ENCODE measurements around the gene ST3GAL5.

ST3GAL5 gene

DNA sequence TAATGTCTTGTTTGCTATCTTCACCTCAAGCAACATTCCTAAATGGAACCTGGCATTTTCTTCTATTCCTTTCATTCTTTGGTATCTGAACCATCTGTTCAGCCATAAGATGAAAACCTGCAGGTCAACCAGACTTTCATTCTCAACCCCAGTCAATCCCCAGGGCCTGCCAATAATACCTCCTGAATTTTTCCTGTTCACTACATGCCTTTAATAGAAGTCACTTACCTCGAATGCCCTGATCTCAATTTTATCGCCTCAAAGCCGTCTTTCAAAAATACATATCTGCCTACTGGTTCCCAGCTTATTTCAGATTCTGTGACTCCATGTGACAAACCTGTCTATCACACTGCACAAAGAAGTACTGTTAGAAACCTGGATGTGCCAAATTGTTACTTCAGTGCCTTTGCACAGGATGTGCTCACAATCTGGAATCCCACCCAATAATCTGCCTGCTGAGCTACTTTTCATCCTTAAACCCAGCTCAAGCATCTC lies 22.6 kb downstream of the ST3GAL5 start:
- DNase-seq (ENCODE audit: low spot score) = no peak

DNA sequence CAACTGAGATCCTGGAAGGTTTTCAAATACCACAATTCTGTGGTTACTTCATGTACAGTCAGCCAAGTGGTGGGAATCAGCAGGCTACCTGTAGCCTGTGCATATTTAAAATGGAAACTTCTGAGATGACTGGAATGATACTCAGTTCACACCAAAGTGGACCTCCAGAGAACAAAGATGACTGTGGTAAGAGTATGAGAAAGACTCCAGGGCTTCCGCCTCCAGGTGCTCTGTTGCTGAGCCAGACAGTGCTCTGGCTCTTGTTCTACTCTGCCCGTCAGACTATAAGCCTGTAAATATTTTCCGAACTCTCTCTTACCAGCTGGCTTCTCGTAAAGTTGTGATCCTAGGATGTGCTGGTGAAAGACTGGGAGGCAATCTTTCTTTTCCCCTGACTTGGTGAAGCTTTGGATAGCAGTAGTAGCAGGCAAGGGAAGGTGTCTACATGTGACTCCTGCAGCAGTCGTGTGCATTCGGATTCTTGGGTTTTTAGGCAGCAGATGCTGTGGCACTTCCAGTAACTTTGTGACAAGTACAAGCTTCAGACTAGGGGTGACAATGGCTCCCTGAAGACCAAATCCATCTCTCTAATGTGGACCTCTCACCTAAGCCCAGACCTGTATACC lies 23.1 kb downstream of the ST3GAL5 start:
- no peak for DNase-seq (ENCODE audit: low spot score)

DNA sequence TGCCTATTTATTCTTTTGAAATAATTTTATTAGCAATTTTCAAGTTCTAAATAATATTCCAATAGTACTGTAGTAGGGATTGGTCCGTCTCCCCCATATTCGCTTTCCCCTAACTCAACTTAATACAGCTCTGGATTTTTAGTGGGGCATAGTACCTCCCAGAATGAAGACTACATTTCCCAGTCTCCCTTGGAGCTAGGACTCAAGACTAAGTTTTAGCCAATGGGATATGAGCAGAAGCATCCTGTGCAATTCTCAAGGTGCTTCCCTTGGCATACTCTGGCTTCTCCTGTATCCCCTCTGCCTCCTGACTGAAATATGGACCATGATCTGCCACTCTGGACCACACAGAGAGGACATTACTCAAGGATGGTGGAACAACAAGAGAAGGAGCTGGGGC lies 24.1 kb downstream of the ST3GAL5 start:
- DNase-seq (ENCODE audit: low spot score) = no peak

DNA sequence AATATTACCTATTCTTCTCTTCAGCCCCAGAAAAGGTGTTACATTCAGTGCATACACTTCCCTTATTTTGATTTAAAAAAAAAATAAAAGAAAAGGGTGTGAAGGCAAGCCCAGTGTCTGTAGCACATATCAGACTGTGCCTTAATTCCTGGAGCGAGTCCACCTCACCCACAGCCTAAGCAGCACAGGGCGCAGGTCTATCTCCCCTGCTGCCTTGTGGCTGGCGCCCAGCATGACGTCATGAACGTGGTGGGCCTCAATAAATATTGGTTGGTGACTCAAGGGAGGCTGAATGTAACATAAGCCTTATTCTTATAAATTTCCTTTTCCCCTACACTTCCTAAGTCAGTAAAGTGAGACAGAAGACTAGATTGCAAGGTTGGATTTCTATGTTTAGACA lies 26.4 kb downstream of the ST3GAL5 start:
- DNase-seq (ENCODE audit: low spot score) = no peak

DNA sequence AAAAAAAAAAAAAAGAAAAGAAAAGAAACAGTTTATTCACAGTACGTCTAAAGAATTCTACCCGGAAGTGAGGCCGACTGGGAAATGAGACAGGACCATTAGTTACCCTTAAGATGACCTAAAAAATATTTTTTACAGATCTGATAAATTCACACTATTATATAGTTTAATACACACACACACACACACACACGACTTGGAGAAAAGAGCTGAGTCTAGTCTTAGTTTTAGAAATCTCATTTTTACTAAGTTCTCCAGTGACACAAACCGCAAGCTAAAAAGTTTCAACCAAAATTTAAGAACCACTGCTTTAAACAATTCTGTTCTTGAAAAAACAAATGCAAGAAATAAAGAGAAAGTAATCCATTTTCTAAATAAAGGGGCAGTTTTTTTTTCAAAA lies 27.1 kb downstream of the ST3GAL5 start:
- DNase-seq (ENCODE audit: low spot score) = no peak

DNA sequence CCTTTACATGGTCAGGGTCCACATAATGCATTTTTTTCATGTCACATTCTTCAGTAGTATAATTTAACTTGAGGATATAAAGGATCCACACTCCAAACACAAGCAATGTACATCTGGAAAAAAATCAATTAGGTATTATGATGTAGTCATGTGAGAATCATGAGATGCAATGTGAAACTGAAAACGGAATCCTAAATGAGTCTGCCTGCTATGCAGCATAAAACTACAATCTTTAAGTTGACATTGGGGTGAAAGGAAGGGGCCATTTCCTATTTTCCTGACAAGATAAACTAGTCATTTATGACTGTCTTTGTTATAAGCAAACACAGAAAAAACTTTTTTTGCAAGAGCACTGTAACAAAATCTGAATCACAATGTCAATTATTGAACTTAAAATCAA lies 27.6 kb downstream of the ST3GAL5 start:
- no peak for DNase-seq (ENCODE audit: low spot score)

DNA sequence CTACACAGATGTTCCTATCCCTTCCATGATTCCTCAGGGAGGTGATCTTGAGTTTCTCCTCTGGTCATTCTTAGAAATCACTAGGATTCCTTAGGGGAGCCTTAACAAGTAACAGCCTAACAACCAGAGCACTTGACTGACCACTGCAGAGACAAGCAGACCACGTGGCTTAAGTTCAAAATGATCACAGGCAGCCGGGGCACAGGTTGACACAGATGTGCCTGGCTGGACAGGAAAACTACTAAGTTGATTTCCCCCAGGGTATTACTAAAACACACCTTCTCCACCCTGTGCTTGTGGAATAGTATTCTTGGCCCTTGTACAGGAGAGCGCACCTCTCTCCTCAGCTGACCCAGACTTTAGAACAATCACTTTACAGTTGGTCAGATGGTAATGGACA lies 29.9 kb downstream of the ST3GAL5 start:
- DNase-seq (ENCODE audit: low spot score) = no peak

DNA sequence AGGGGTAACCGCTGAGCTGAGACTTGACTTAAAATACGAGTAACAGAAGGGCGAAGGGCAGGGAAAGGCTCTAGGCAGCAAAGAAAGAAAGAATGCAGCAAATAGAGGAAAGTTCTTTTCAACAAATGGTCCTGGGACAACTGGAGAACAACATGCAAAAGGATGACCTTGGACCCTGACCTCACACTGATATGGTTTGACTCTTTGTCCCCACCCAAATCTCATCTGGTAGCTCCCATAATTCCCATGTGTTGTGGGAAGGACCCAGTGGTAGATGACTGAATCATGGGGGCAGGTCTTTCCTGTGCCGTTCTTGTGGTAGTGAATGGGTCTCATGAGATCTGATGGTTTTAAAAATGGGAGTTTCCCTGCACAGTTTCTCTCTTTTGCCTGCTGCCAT lies 33.9 kb downstream of the ST3GAL5 start:
- DNase-seq (ENCODE audit: low spot score) = no peak

DNA sequence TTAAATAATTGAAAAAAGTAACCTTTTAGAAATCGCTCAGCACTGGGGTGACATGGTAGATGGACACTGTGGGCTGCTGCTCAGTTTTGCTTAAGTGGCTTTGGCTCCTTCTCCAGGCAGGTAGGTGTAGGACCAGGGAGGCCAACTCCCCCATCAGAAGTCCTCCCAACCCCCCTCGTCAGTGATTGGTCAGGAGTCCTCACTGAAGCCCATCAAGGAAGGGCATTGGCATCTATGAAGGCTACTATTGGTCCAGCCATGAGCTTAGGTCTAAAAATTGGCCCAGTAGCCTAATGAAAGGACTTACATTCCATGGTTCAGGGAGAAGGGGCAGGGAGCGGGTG lies 34.7 kb downstream of the ST3GAL5 start:
- DNase-seq (ENCODE audit: low spot score) = no peak

DNA sequence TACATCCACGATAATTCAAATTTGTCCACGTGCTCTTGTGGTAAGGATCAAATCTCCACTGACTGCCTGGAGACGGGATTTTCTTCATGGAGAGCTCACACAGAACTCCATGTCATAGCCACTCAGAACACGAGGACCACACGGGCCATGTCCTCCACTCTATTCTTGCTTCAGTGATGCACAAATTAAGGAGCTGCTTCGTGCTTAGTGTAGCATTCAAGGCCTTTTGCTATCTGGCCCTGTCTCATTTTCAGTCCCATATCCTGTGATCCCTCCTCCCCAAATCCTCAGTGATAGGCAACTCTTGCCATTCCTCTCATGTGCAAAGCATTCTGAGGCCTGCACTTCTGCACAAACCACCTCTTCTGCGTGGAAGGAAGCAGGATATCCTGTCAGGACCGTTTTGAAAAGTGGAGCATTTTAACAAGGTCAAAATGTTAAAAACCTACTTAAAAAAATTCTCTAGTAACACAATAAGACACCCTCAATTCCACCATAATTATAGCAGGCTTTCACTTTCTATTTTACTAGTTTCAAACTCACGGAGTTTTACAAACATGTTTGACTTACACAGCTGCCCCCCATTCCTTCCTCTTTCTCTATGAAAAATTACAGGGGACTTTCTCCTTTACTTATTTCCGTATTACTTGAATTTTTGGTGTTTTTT lies 35.2 kb downstream of the ST3GAL5 start:
- DNase-seq (ENCODE audit: low spot score) = no peak

DNA sequence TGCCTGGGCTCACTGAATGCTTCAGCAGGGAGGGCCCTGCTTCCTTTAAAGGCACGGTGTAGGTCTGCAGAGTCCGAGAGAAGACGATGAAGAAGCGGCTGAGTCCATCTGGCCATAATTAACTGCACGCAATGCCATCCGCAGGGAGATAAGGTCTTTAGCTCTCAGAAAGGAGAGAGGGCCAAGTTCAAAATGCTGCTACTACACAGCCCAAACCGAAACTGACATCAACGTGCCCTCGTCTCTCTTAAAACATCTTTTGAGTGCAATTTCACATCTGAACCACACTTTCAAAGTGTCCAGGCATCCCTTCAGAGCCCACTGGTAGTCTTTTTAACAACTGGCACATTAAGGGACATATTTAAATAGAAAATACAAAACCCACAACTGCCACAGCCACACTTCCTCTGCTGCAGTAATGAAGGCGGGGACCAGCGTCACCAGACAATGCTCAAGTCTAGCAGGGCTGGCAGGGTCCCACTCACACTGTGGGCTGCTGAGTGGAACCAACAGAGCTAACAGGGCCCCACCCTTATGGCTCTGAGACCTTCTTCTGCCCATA lies 35.8 kb downstream of the ST3GAL5 start:
- no peak for DNase-seq (ENCODE audit: low spot score)

DNA sequence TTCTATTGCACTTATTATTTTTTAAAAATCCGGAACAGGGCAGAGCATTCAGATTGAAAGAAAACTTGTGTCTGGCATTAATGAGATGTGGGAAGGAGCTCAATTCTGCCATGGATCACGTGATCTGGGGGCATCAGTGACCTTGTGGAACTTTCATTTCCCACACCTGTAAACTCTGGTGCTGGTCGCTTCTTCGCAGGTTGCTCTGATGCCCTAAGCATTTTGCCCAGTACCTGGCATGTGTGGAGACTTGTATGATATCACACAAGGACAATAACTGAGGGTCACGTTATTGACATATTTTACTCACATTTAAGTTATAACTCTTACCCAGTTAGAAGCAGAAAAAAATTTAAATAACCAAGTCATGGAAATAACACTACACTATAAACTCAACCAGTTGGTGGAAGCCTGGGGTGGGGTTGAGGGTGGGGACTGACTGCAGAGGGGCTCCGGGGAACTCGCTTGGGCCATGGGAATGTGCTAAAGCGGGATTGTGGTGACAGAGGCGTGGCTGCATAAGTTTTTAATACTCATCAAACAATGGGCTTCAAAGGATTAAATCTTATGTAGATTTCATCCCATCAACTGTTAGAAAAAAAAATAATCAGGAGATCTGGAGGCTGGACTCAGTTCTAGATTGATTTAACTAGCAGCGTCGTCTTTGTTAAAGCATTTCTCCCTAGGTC lies 36.5 kb downstream of the ST3GAL5 start:
- no peak for DNase-seq (ENCODE audit: low spot score)

DNA sequence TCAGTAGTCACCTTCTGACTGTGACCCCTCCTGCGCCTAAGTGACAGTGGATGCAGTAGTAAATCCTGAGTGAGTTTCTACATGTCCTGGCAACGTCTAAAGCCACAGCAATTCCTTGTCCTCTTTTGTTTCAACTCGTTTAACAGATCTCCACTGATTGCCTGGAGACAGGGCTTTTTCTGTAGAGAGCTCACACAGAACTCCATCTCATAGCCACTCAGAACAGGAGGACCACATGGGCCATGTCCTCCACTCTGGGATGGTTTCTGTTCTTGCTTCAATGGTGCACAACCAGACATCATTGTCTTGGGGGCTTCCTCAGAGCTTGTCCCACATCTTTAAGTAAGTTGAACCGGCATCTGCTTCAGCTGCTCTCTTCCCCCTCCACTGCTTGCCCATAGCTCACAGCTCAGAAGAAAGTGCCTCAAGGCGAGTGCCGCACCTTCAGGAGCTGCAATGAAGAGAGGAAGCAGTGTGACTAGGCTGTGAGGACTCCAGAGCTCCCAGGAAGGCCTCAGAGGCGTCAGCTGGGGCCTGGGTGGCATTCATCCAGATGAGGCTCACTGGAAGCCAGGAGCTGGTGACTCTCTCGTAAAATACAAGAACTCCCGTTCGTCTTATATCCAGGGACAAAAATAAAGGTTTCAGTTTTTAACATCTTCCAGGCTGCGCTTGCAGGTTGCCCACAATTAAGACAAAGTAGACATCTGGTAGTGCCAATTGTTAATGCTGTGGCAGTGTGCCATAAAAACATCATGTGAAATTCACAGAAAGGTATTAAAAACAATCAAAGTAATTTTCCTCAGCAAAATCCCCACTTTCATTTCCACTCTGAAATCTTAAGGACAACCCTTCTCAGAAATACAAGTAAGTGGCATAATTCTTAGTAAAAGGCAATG lies 37.3 kb downstream of the ST3GAL5 start:
- DNase-seq (ENCODE audit: low spot score) = no peak

DNA sequence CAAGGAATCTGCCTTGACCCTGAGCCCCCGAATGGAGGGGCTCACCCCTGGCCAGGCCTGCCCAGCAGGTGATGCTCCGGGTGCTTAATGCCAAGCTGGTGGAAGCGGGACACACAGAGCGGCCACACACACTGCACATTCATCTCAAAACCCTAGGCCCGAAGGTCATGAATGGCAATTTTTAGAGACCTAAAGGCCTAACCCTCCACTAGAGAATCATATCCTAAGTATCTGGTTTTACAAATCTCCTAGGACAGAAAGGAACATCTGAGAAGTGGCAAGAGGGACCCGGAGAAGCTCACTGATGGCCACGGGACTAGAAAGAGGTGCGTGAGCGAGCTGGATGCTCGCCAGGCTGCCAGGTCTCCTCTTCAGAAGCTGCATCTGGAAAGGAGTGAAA lies 38.3 kb downstream of the ST3GAL5 start:
- no peak for DNase-seq (ENCODE audit: low spot score)

DNA sequence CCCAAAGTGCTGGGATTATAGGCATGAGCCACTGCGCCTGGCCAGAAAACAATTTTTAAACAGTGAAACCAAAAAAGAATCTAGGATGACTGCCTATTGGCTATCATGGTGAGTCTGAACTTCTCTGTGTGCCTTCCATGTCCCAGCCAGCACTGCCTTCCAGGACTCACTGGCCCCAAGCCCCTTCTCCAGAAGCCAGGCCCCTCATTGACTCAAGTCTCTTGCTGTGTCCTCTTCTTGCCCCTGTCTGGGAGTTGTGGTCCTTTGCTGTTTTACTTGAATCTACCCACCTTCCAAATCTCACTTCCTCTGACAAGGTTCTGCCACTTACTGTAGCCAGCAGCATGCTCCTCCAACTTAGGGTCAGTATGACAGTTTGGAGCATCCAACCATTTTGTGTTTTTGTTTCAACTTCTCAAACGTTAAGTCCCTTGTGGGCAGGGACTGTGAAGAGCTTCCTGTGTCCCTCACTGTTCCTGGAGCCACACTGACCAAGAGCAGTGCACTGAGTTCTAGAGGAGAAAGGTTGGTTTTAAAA lies 41.7 kb downstream of the ST3GAL5 start:
- DNase-seq (ENCODE audit: low spot score) = no peak

DNA sequence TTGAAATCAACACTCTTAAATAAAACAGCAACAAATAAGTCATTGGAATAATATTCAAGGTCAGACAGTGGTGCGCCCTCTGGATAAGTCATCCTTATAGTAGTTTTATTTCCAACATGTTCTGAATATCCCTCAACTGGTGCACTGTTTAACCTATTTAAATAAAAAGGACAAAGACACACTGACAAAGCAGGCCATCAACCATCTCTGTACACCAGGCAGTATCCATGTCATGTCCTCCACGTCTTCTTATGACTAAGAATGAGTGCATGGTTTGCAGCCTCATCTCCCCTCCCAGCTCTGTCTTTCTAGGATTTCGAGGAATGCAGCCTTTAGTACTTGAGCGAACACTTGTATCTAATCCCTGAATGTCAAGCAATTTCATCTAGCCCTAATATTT lies 42.4 kb downstream of the ST3GAL5 start:
- no peak for DNase-seq (ENCODE audit: low spot score)

DNA sequence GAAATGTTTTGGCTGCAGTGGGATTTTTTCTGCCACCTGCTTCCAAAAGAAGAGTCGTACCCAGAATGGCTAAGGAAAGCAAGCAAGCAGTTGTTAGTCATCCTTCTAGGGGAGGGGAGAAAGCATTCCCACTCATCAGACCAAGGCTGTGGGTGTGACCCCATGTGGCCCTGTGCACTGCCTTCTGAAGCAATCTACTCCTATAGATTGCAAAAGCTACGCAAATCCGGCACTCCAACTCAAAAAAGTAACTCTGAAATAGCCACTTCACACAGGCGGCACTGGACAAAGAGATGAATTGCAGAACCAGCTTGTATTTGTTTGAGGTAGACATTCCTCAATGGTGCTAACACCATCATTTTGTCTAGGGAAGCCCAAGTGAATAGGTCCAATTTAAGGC lies 44.3 kb downstream of the ST3GAL5 start:
- DNase-seq (ENCODE audit: low spot score) = no peak

DNA sequence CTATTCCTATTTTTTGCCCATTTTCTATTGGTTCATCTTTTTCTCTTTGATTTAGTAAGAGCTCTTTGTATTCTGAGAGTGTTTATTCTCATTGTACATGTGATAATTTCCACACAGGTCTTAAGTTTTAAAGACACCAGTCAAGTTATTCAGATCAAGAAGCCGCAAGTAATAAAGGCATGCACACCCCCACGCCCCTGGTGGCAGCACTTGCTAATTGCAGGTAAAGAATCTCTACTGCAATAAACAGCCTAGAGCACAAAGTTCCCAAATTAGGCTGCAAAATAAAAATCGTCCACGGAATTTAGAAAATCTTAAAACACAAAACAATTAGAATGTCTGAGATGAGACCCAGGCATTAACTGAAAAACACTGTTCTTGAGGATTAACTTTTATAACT lies 45.2 kb downstream of the ST3GAL5 start:
- DNase-seq (ENCODE audit: low spot score) = peak; percentile 50

DNA sequence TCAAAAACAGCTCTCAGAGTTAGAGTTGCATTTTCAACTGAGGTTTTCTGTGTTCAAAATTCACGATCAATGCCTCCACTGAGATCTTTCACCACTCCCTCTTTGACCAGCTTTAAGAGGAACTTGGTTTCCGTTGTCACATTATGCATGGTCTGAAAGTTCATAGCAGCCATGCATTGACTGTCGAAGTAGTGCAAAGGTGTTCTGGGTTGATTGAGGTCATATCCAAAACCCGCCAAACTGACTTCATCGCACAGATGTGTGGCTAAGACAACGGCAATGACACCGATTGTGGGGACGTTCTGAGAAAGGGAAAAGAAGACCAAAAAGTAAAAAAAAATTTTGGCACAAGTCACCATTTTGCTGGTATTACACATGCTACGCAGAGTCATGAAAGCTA lies 48.7 kb downstream of the ST3GAL5 start:
- no peak for DNase-seq (ENCODE audit: low spot score)

DNA sequence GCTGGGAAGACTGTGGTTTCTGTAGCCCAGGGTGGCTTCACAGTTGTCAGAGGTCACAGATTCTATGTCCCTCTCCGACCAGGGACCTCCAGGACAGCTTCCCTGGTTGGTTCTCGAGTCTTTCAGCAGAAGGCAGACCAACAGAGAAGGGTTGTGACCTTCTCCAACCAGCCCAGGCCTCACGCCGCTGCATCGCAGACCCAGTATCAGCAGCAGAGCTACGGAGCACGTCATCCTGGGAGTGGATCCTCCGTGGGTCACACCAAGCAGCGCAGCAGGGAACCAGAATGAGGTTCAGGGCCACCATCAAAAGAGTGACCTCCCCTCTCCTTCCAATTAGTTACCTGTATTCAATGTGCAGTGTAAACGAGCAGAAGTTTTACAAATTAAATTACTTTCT lies 49.3 kb downstream of the ST3GAL5 start:
- DNase-seq (ENCODE audit: low spot score) = no peak

DNA sequence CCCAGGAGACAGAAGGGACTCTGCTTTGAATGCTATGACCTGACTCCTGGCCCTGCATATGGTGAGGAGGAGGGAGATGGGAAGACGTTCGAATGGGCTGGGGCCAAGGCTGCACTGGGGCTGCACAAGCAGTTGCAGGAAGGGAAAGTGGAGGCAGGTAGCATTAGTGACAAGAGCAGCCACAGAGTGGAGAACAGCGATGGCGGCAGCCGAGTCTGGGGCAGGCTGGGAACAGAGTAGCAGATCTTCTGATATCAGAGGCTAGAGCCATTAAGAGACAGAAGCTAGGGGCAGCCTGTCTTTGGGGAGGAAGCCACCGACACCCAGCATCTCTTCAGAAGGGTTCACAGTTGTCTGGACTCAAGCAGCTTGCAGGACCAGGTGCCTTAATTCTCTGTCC lies 50.1 kb downstream of the ST3GAL5 start:
- DNase-seq (ENCODE audit: low spot score) = no peak

DNA sequence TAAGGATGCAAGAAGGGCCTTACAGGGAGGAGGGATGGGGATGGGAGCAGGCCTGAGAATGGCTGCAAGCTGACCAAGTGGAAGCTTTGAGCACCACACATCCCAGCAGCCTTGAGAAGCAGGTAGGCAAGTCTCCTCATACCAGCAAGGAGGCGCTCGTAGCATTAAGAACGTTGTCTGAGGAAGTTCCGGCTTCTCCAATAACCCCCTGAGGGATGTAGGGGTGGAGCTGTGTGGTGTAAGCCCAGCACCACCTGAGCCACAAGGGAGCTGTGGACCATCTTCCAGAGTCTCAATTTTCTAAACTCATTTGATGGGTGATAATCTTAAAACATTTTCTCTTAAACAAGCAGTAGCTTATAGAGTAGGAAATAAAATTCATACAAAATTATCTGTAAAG lies 50.6 kb downstream of the ST3GAL5 start:
- DNase-seq (ENCODE audit: low spot score) = no peak
